GM19372 (cell line): Measurements from ENCODE around the gene MTHFR.
A peak's percentile ranks its signal among the peaks of the same experiment; 100 is the strongest.

Experiments
- ATAC-seq: cut with Tn5 transposase; IDR thresholded peaks from one replicate; pipeline ENCODE4 v1.9.1; 2021; ENCODE audit warnings: mild to moderate bottlenecking, low read depth, moderate library complexity; ENCODE audit not compliant: unreplicated experiment

Gene MTHFR

GRCh38 chr1:11799099-11799498 lies 6.7 kb downstream of the MTHFR start:
- no peak for ATAC-seq

GRCh38 chr1:11797525-11798216 lies 8.1 kb downstream of the MTHFR start:
- no peak for ATAC-seq

GRCh38 chr1:11796036-11796828 lies 9.5 kb downstream of the MTHFR start:
- no peak for ATAC-seq

GRCh38 chr1:11795238-11795890 lies 10.4 kb downstream of the MTHFR start:
- ATAC-seq = no peak

GRCh38 chr1:11794446-11795237 lies 11.1 kb downstream of the MTHFR start:
- no peak for ATAC-seq

- no peak for ATAC-seq
Observed at GRCh38 chr1:11793819-11794218, 11.9 kb downstream of the MTHFR start.

GRCh38 chr1:11792106-11792505 lies 13.7 kb downstream of the MTHFR start:
- no peak for ATAC-seq

- ATAC-seq = no peak
Observed at GRCh38 chr1:11790880-11791715, 14.7 kb downstream of the MTHFR start.

GRCh38 chr1:11790101-11790879 lies 15.5 kb downstream of the MTHFR start:
- no peak for ATAC-seq

GRCh38 chr1:11789126-11790067 lies 16.4 kb downstream of the MTHFR start:
- ATAC-seq = no peak

- ATAC-seq = no peak
Observed at GRCh38 chr1:11788549-11789053, 17.2 kb downstream of the MTHFR start.

- ATAC-seq = no peak
Observed at GRCh38 chr1:11787804-11788436, 17.8 kb downstream of the MTHFR start.

GRCh38 chr1:11787251-11787803 lies 18.4 kb downstream of the MTHFR start:
- no peak for ATAC-seq

- ATAC-seq = no peak
Observed at GRCh38 chr1:11786168-11786567, 19.6 kb downstream of the MTHFR start.

GRCh38 chr1:11784993-11785769 lies 20.6 kb downstream of the MTHFR start:
- peak; percentile 68 for ATAC-seq

GRCh38 chr1:11784256-11784992 lies 21.3 kb downstream of the MTHFR start:
- ATAC-seq = no peak
